Neural cell (in vitro differentiated cells): ENCODE data around the gene TLX1. TPM values are rescaled to one million over a fixed set of nuclear protein-coding genes. Genes with fewer than 3 reads are reported as not detected.

Experiments
- H2AFZ ChIP-seq: fragments of 200-600, 300-800 bp; sonication (generic), shearing (Covaris generic); 2 replicates; pipeline ENCODE4 v1.6.0; 2014; ENCODE audit warnings: low read depth, mild to moderate bottlenecking, antibody characterized with exemption, low read length, moderate library complexity
- H3F3A ChIP-seq: fragments of 200-600 bp; shearing (Covaris generic); 2 replicates; pipeline ENCODE4 v1.6.1; 2016; ENCODE audit warnings: mild to moderate bottlenecking, moderate library complexity, mixed read lengths, antibody characterized with exemption, low read length; ENCODE audit not compliant: insufficient read depth, poor library complexity, severe bottlenecking
- H3K27ac ChIP-seq: fragments of 200-600, 300-800 bp; sonication (generic), shearing (Covaris generic); 2 replicates; pipeline ENCODE4 v1.5.1; 2014; ENCODE audit warnings: mild to moderate bottlenecking, low read length, moderate library complexity
- H3K27me3 ChIP-seq: fragments of 300-800, 200-600 bp; sonication (generic), shearing (Covaris generic); 2 replicates; pipeline ENCODE4 v1.6.0; 2014; ENCODE audit warnings: mild to moderate bottlenecking, low read depth, low read length, moderate library complexity; ENCODE audit not compliant: insufficient read depth
- H3K36me3 ChIP-seq: fragments of 300-800, 200-600 bp; sonication (generic), shearing (Covaris generic); 2 replicates; pipeline ENCODE4 v1.5.1; 2014; ENCODE audit warnings: mild to moderate bottlenecking, antibody characterized with exemption, low read length, moderate library complexity; ENCODE audit not compliant: insufficient read depth
- H3K4me2 ChIP-seq: fragments of 300-800, 200-600 bp; sonication (generic), shearing (Covaris generic); 2 replicates; pipeline ENCODE4 v1.6.0; 2014; ENCODE audit warnings: mild to moderate bottlenecking, low read length
- H3K4me3 ChIP-seq: fragments of 300-800, 200-600 bp; sonication (generic), shearing (Covaris generic); 2 replicates; pipeline ENCODE4 v1.5.1; 2014; ENCODE audit warnings: mild to moderate bottlenecking, low read length, moderate library complexity
- H3K79me2 ChIP-seq: fragments of 200-600 bp; shearing (Covaris generic); replicated peaks from 2 replicates; pipeline ENCODE4 v1.6.0; 2014; ENCODE audit warnings: mild to moderate bottlenecking, low read length, moderate library complexity; ENCODE audit not compliant: insufficient read depth
- H3K9ac ChIP-seq: fragments of 300-800, 200-600 bp; sonication (generic), shearing (Covaris generic); 2 replicates; pipeline ENCODE4 v1.6.1; 2016; ENCODE audit warnings: mild to moderate bottlenecking, low read length, mixed read lengths
- H3K9me2 ChIP-seq: fragments of 200-600 bp; shearing (Covaris generic); 2 replicates; pipeline ENCODE4 v1.6.1; 2016; ENCODE audit warnings: mild to moderate bottlenecking, low read length, mixed read lengths; ENCODE audit not compliant: insufficient read depth
- H3K9me3 ChIP-seq: fragments of 200-600, 300-800 bp; sonication (generic), shearing (Covaris generic); 2 replicates; pipeline ENCODE4 v1.6.1; 2016; ENCODE audit warnings: mild to moderate bottlenecking, mixed run types, low read length, moderate library complexity, mixed read lengths
- H4K20me1 ChIP-seq: fragments of 200-600 bp; shearing (Covaris generic); 2 replicates; pipeline ENCODE4 v1.6.1; 2016; ENCODE audit warnings: mild to moderate bottlenecking, mixed run types; ENCODE audit not compliant: insufficient read depth
- CTCF ChIP-seq: fragments of 450-650 bp; IDR thresholded peaks from 2 replicates; pipeline ENCODE4 v1.5.1; 2014; ENCODE audit warnings: antibody characterized with exemption, mild to moderate bottlenecking, moderate library complexity; ENCODE audit not compliant: poor library complexity, severe bottlenecking
- EP300 ChIP-seq: fragments of 450-650 bp; conservative IDR thresholded peaks from 2 replicates; pipeline ENCODE4 v1.6.1; 2014; ENCODE audit warnings: antibody characterized with exemption, mild to moderate bottlenecking, moderate library complexity; ENCODE audit not compliant: poor library complexity, severe bottlenecking
- MXI1 ChIP-seq: fragments of 450-650 bp; conservative IDR thresholded peaks from 2 replicates; pipeline ENCODE4 v1.6.1; 2014; ENCODE audit warnings: antibody characterized with exemption, mild to moderate bottlenecking; ENCODE audit not compliant: poor library complexity, severe bottlenecking
- POLR2AphosphoS5 ChIP-seq: IDR thresholded peaks from 2 replicates; pipeline ENCODE4 v1.6.1; 2012
- RAD21 ChIP-seq: fragments of 450-650 bp; conservative IDR thresholded peaks from 2 replicates; pipeline ENCODE4 v1.6.1; 2014; ENCODE audit warnings: antibody characterized with exemption, mild to moderate bottlenecking, moderate library complexity
- REST ChIP-seq: IDR thresholded peaks from 2 replicates; pipeline ENCODE4 v1.6.1; 2012; ENCODE audit warnings: borderline replicate concordance
- TAF1 ChIP-seq: IDR thresholded peaks from 2 replicates; pipeline ENCODE4 v1.6.1; 2012; ENCODE audit warnings: low read depth
- polyA plus RNA-seq: library from polyadenylated mRNA; depleted of rRNA; stranded (reverse); fragments of >200 nt; gene quantifications from 2 replicates; pipeline ENCODE4 v1.2.3, GENCODE V29; 2014

The TLX1 gene
- polyA plus RNA-seq, 1 donor from 2014 or later: not detected

- Histone ChIP-seq H3K9ac (no peak overlapping the region), H3K36me3 (no peaks in the 10 kb centered on the region), H3K79me2 (no peaks in the 10 kb centered on the region), H2AFZ (no peak overlapping the region), H3F3A (no peaks in the 10 kb centered on the region), H3K9me2 (no peaks in the 10 kb centered on the region), H3K9me3 (no peaks in the 10 kb centered on the region), H4K20me1 (no peaks in the 10 kb centered on the region), H3K27ac (no peak overlapping the region), H3K4me2 (no peak overlapping the region), H3K4me3 (no peak overlapping the region), H3K27me3 (peaks cover 47% of the 10 kb centered on the region)
- TF ChIP-seq CTCF: no peak
Measured at GRCh38 chr10:101097881-101098280, 33.2 kb upstream of the TLX1 start.

- Histone ChIP-seq H3K9me2 (no peaks in the 10 kb centered on the region), H4K20me1 (no peaks in the 10 kb centered on the region), H3K4me2 (no peak overlapping the region), H3K27ac (no peak overlapping the region), H3K27me3 (peaks cover 45% of the 10 kb centered on the region), H2AFZ (no peak overlapping the region), H3K79me2 (no peaks in the 10 kb centered on the region), H3K4me3 (no peak overlapping the region), H3K9ac (no peak overlapping the region), H3F3A (no peaks in the 10 kb centered on the region), H3K9me3 (no peaks in the 10 kb centered on the region), H3K36me3 (no peaks in the 10 kb centered on the region)
- no peak for TF ChIP-seq REST
- TF ChIP-seq EP300: no peak
- TF ChIP-seq TAF1: no peak
- TF ChIP-seq RAD21: no peak
- TF ChIP-seq MXI1: no peak
- TF ChIP-seq CTCF: no peak
- no peak for TF ChIP-seq POLR2AphosphoS5
Measured at GRCh38 chr10:101099901-101100300, 31.2 kb upstream of the TLX1 start.
